Ramos (cell line): ENCODE results near the gene UVSSA.
"Not testable (repeated sequence)": the region's sequence is repeated elsewhere in the genome, so short reads cannot be mapped to it uniquely, and the experiment has no call there.

Experiments used
- in situ Hi-C: fragments of 300-500 bp; cut with MboI; formaldehyde crosslinking; loops from one replicate; pipeline ENCODE4 v1.14.3; 2022; ENCODE audit warnings: low sequenced_read_pairs; ENCODE audit not compliant: unreplicated experiment

UVSSA gene

GRCh38 chr4:1330761-1331590 lies 16.0 kb upstream of the UVSSA start:
- in situ Hi-C loops: no loop called here

GRCh38 chr4:1331591-1332353 lies 15.2 kb upstream of the UVSSA start:
- in situ Hi-C loops: no loop called here

GRCh38 chr4:1332686-1333085 lies 14.3 kb upstream of the UVSSA start:
- in situ Hi-C loops: no loop called here

- in situ Hi-C loops: no loop called here
Observed at GRCh38 chr4:1333256-1333655, 13.8 kb upstream of the UVSSA start.

- in situ Hi-C loops: not testable (repeated sequence)
Observed at GRCh38 chr4:1333851-1334578, 13.0 kb upstream of the UVSSA start.

- in situ Hi-C loops: no loop called here
Observed at GRCh38 chr4:1334579-1334895, 12.5 kb upstream of the UVSSA start.

- in situ Hi-C loops: not testable (repeated sequence)
Observed at GRCh38 chr4:1335193-1335883, 11.7 kb upstream of the UVSSA start.

GRCh38 chr4:1336088-1336491 lies 10.9 kb upstream of the UVSSA start:
- in situ Hi-C loops: no loop called here

- in situ Hi-C loops: no loop called here
Observed at GRCh38 chr4:1337376-1337831, 9.6 kb upstream of the UVSSA start.

- in situ Hi-C loops: no loop called here
Observed at GRCh38 chr4:1337951-1338751, 8.9 kb upstream of the UVSSA start.

- in situ Hi-C loops: no loop called here
Observed at GRCh38 chr4:1338752-1339414, 8.1 kb upstream of the UVSSA start.

GRCh38 chr4:1339489-1339888 lies 7.5 kb upstream of the UVSSA start:
- in situ Hi-C loops: no loop called here

- in situ Hi-C loops: no loop called here
Observed at GRCh38 chr4:1340181-1340747, 6.7 kb upstream of the UVSSA start.

GRCh38 chr4:1340861-1341260 lies 6.1 kb upstream of the UVSSA start:
- in situ Hi-C loops: no loop called here

GRCh38 chr4:1342003-1342402 lies 5.0 kb upstream of the UVSSA start:
- in situ Hi-C loops: no loop called here

- in situ Hi-C loops: no loop called here
Observed at GRCh38 chr4:1344696-1345095, 2.3 kb upstream of the UVSSA start.

- in situ Hi-C loops: no loop called here
Observed at GRCh38 chr4:1345903-1346780, 866 bp upstream of the UVSSA start.

- in situ Hi-C loops: no loop called here
Observed at GRCh38 chr4:1347410-1347864, 429 bp downstream of the UVSSA start.
